MM.1S (cell line): ENCODE results near the gene UFD1.

Experiments used
- EZH2phosphoT487 ChIP-seq: fragments of 300-600 bp; sonication (generic); IDR thresholded peaks from 2 replicates; pipeline ENCODE4 v1.6.1; 2018; ENCODE audit warnings: antibody characterized with exemption, low read length
- TF ChIP-seq, protein P1 (sequence below): fragments of 300-600 bp; sonication (generic); IDR thresholded peaks from 2 replicates; pipeline ENCODE4 v1.5.1; 2016; ENCODE audit warnings: antibody characterized with exemption, low read length, mixed read lengths

DNA sequence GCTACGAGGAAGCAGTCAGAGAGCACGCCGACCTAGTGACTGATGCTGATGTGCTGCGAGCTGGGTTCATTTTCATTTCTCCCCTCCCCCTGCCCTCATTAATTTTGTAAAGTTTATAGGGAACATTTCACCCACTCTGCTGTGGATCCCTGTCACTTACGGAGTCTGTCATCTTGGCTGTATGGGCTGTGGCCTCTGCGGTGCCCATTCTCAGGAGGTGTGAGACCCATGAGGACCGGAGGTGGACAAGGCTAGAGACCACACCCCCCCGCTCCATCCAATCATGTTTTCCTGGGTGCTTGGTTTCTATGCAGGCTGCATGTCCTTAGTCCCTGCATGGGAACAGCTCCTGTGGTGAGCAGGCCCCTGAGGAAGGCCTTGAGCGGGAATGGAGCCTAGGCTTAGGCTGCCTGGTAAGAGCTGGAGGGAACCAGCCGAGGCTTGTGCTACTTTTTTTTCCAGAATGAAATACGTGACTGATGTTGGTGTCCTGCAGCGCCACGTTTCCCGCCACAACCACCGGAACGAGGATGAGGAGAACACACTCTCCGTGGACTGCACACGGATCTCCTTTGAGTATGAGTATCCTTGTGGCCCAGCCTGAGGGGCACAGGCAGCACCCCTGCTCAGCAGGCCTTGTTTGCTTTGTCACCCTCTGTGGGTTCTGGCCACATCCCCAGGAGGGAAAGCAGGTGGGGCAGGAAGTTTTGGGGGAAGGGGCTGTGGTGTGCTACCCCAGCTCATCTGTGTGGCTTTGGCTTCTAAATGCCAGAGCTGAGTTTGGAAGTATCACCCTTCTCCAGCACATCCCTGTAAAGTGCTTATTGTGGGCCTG is 26.1 kb upstream of the UFD1 start:
- TF ChIP-seq, protein P1, sequence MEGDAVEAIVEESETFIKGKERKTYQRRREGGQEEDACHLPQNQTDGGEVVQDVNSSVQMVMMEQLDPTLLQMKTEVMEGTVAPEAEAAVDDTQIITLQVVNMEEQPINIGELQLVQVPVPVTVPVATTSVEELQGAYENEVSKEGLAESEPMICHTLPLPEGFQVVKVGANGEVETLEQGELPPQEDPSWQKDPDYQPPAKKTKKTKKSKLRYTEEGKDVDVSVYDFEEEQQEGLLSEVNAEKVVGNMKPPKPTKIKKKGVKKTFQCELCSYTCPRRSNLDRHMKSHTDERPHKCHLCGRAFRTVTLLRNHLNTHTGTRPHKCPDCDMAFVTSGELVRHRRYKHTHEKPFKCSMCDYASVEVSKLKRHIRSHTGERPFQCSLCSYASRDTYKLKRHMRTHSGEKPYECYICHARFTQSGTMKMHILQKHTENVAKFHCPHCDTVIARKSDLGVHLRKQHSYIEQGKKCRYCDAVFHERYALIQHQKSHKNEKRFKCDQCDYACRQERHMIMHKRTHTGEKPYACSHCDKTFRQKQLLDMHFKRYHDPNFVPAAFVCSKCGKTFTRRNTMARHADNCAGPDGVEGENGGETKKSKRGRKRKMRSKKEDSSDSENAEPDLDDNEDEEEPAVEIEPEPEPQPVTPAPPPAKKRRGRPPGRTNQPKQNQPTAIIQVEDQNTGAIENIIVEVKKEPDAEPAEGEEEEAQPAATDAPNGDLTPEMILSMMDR = no peak
- no peak for TF ChIP-seq EZH2phosphoT487
